GM19025 (cell line): Measurements from ENCODE around the gene RGS12.

Experiments
- ATAC-seq: cut with Tn5 transposase; IDR thresholded peaks from one replicate; pipeline ENCODE4 v1.9.1; 2021; ENCODE audit warnings: mild to moderate bottlenecking, low read depth, moderate library complexity; ENCODE audit not compliant: unreplicated experiment

Gene RGS12

DNA sequence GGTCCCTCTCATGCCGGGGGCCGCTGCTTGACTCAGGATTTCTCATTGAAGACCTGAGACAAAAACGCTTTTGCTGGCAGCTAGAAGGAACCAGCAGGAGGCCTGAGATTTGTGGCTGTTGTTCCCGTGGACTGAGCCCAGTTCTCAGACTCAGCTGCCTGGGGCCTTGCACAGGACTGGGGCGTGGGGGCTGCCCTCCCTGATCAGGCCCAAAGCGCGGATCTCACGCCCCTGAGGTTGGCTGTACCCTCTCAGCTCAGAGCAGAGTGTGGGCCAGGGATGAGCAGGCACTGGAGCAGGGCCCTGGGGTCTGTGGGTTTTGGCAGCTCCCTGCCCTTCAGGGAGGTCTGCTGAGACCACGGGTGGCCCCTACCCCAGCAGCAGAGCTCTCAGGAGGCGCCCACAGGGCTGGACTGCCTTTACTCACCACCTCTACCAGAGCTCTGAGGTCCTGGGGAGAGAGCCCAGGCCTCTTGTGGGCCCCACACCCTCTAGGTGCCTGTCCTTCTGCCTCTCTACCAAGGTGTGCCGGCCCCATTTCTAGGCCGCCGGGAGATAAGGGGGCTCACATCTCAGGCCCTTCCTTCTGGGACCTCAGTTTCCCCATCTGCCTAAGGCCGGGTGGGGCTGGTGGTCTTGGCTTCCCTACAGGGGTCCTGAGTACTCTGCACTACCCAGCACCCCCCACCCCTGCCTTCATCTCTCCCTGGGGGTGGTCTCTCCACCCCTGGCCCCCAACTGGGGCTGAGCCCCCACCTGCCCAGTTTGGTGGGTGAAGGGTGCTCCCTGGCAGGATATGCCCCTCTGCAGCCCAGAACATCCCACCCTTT is 38.3 kb upstream of the RGS12 start:
- no peak for ATAC-seq

DNA sequence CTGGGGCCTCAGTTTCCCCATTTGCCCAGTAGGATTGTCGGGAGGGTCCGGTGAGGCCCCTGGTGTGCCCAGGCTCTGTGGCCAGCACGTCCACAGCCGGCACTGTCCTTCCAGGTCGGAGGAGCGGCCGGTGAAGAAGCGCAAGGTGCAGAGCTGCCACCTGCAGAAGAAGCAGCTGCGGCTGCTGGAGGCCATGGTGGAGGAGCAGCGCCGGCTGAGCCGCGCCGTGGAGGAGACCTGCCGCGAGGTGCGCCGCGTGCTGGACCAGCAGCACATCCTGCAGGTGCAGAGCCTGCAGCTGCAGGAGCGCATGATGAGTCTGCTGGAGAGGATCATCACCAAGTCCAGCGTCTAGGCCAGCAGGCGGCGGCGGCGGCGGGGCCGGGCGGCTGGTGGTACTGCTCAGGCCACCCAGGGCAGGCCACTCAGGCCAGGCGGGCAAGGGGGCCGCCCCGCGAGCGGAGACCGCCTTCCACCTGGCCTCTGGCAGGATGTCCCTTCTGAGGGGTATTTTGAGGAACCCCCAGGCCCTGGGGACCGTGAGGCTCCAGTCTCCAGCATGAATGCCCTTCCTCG is 37.1 kb upstream of the RGS12 start:
- ATAC-seq = no peak

DNA sequence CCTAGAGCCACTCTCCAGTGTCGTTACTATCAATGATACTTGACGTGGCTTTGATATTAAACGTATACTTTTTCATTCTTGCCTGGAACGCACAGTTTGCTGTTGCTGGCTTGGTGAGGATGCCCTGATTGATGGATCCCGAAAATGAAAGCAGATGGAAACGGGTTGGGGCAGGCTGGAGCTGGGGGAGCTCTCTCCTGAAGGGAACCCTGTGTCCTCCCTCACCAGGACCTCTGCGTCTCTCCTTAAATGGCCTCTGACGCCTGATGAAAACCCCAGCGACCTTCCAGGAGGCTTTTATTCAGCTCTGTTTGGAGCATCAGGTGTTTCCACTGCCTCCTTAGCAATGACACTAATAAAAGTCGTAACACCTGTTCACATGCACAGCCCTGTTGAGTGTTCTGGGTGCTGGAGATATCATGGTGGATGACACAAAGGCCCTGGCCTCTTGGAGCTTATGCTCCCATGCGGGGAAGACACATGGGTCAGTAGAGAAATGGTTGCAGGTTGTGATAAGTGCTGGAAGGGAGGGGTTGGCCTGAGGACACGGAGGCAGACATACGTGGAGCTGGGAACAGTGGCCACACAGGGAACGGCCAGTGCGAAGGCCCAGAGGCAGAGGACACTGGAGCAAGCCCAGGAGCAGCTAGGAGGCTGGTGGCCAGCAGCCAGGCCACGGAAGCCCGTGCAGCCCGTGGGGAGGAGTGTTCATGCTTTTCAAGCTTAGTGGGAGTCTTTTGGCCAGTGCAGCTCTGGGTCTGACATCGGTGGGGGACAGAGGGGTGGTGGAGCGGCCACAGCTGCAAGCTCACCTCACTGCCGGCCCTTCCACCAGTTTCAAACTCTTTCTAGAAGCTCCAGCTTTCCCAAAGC is 36.4 kb upstream of the RGS12 start:
- no peak for ATAC-seq

DNA sequence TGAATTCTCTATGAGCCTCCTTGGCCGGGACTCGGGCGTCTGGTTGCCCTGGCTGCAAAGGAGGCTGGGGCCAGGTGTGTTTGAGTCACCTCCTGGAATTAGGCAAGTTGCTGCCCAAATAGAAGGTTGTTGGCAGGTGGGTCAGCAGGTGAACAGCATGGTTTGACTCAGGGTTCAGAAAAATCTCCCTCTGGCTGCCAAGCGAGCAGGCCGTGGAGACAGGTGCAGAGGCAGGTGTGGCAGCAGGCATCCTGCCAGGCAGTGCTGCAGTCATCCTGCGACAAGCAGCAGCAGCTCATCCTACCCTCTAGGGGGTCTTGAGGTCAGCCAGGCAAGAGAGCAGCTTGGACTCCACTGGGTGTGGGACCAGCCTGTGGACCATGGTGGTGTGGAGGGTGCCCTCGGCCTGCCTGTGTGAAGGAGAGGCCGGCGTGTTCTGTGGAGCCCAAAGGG is 35.7 kb upstream of the RGS12 start:
- ATAC-seq = no peak

DNA sequence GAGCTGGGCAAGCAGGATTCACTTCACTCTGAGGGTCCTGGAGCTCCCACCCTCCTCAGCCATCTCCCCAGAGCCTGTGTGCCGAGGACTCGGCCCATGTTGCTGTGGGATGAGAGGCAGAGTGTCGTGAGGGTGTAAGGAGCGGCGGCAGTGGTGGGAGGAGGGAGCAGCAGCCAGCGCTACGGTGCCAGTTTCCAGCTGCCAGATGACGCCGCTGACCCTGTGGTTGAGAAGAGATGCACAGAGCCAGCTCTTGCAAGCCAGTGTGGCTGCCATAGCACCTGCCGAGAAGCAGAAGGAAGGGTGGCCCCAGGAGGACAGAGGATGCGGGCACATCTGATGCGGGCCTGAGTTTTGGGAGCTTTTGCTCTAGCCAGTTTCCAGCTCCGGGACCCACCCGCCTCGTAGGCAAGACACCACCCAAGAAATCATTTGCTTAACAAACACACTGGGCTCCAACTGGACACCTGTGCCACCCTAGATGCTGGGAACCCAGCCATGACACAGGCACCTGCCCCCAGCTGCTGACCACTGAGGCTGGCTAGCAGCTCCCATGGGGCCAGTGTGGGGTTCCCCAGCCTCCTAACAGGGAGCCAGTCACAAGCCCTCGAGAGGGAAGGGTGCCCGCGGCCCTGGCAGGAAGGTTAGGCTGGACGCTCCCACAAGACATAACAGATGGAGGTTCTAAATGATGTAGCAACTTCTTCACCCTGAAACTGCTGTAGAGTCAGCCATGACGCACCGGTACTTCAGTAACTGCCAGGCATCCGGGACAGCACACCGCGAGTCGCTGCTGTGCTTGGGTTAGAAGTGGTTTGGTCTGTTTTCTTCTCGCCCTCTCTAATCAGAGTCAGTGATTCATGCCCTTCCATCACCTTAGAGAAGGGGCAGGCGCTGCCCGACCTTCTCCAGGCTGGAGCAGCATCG is 35.0 kb upstream of the RGS12 start:
- peak; percentile 67 for ATAC-seq

DNA sequence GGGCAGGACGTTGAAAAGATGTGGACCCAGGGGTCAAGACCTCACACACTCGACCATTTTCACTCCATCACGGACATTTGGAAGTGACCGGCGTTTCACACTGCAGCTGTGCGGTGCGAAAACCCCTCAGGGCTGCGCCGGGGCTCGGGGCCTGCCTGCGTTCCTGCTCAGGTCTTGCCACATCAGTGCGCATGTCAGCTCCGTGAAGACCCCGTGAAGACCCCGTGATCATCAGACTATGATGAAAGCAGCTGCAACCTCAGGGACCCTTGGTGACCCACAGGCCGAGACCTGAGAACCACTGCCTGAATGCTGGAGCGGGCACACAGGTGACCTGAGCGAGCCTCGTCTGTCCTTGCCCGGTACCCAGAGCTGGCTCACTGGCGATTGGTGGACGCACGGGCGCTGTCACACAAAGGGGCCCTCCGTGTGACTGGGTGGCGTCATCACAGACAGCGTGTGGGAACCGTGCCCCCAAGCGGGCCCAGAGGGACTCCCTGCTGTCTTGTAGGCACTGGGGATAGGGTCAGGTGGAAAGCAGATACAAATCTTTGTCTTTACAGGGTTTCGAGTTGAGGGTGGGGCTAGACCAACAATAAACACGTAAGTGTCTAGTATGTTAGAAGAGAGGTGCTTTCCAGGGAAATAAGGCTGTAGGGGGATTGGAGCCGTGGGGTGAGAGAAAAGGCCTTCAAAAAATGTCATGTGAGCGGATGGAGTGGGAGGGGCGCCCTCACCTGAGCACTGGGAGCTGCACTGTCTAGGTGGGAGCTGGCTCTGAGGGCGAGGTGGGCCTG is 31.2 kb upstream of the RGS12 start:
- ATAC-seq = no peak

DNA sequence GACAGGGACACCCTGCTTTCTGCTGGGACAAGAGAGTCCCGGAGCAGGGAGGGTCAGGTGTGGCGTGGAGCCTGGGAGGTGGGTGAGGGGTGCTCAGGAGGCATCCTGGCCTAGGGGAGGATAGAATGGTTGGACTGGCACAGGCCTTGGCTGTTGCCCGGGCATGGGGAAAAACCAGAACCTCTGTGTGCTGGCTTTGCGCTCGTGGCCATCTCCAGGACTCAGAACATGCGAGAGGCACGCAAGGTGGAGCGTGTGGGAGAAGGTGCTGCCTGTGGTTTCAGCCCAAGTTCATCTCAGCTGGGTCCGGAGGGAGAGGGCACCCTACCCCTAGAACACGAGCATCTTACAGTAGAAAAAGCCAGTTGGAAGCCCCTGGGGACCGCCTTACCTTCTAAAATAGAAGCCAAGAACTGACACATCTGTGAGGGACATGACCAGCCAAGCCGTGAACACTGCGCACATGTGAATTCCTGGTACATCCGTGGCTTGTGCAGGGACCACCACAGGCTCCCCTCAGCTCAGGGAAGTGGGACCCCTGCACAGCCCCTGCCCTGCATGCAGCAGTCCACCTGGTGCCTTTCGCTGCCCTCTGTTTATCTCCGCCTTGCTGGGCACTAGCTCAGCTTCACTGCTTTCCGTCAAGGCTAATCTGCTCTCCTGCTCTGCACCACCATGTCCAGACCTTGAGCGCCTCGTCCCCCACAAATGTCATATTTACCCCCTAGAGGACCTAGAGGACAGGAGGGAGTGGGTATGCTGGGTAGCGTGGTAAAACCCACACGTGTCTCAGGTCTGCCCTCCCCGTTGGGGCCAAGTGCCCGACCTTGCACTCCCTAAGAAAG is 30.4 kb upstream of the RGS12 start:
- ATAC-seq = no peak

DNA sequence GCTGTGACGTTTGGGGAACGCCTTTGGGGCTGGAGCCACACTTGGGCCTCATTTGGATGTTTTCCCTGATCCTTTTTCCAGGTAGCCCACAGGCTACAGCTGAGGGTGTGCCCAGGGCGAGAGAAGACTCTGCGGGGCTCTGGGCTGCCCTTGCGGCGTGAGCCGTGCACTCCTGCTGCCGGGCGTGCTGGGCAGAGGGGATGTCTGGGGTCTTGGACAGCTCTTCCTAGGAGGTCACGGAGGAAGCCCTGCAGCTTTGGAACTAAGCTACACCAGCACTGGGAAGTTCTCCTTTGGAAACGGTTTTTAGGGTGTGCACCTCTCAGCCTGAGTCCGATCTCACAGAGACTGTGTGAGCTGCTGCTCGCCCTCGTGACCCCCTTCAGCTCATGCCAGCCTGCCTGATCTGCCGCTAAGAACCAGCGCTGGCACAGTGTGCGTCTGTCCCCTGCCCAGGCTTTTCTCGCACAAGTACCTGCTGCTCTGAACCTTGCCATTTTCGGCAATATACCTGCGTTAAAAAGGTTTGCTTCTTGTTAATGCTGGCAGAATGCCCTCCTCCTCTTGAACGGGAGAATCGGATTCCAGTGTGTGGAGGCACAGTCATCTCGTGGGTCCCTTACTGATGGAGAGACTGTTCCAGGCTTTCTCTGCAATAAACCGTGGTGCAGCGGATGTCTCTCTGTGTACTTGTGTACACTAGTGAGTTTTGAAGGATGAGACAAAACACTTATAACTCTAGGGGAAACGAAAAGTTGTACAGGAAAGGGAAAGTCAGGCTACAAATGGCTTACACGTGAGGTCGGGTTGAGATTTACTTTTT is 29.6 kb upstream of the RGS12 start:
- no peak for ATAC-seq

DNA sequence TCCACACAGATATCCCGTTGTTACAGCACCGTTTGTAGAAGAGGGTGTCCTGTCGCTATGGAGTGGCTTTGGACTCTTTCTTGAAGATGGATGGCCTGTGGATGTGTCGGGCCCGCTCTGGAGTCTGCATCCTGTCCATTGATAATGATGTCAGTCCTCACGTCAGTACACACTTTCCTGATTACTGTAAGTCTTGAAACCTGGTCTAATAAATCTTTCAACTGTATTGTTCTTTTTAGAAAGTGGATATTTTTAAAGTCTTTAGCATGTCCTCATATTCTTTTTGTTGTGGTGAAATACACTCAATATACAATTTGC is 29.0 kb upstream of the RGS12 start:
- ATAC-seq = no peak

DNA sequence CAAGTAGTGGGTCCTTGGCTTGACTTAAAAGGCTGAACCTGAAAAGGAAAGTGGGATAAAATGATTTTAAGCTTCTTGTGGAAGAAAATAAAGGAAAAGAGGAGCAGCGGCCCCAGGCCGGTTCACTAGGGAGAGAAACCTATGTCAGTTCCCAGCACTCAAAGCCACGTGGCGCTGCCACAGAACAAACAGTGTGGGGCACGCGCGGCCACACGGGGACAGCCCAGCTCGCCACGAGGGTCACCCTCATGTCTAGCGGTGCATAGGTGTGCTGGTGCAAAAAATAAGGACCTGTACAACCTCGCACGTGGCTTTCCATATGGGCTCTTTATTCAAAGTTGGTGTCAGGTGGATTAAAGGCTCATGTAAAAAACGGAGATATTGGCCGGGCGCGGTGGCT is 26.7 kb upstream of the RGS12 start:
- no peak for ATAC-seq

DNA sequence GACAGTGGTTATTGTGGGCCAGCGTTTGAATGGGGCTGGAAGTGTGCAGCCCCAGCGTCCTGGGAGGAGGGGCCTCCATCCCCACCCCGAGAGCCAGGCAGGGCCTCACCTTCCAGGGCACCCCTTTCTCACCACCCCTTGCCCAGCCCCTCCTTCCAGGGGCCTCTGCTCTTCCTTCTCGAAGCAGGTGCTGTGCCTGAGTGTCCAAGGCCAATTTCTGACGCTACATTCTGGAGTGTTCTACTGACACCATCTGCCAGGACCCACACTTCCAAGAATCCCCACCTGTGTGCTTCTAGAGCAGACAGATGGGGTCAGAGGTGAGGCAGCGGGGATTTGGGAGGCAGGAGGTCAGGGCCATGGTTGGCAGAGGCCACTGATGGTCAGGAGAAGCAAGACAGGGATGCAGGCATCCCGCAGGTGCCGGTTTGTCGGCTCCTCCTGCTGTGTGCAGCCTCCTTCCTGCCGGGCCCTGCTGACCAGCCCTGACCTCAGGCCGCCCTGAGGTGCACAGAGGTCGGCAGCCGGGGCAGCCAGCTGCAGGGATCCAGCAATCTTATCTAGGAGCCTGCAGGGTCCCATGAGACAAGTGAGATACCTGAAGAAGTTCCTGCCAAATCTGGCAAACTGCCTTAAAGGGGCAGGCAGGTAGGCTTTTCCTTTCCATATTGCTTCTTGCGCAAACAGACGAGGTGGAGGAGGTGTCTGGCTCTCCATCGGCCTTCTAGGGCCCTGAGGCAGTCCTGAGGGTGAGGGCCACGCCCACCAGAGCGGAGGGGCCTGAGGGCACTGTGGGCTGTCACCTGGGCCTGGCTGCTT is 25.0 kb upstream of the RGS12 start:
- no peak for ATAC-seq

DNA sequence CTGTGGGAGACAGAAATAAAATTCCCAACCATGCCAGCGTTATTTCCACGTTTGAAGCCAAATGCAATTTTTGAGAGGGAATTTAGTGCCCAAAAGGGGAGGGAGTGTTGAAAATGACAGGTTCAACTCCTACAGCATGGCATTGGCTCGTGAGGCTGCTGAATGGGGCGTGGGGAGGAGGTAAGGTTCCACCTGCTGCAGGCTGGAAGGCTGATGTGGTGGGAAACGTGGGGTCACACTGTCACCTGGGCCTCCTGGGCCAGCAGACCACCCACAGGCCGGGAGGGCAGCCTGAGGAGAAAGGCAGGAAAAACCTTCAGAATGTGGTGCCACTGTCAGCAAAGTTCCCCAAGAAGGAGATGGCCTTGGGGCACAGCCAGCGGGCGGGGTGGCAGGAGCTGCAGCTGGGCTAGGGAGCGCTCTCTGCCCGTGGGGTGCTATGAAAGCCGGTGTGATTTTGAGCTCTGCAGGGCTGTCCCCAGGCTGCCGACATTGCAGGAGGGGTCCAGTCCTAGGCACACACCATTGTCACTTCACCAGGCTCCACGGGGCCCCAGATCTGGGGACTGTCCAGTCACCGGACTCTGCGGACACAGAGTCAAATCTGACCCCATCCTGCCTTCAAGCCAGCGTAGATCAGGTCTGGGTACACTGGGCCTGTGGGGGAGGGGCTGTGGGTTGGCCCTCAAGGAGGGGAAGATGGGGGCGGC is 24.3 kb upstream of the RGS12 start:
- ATAC-seq = no peak

DNA sequence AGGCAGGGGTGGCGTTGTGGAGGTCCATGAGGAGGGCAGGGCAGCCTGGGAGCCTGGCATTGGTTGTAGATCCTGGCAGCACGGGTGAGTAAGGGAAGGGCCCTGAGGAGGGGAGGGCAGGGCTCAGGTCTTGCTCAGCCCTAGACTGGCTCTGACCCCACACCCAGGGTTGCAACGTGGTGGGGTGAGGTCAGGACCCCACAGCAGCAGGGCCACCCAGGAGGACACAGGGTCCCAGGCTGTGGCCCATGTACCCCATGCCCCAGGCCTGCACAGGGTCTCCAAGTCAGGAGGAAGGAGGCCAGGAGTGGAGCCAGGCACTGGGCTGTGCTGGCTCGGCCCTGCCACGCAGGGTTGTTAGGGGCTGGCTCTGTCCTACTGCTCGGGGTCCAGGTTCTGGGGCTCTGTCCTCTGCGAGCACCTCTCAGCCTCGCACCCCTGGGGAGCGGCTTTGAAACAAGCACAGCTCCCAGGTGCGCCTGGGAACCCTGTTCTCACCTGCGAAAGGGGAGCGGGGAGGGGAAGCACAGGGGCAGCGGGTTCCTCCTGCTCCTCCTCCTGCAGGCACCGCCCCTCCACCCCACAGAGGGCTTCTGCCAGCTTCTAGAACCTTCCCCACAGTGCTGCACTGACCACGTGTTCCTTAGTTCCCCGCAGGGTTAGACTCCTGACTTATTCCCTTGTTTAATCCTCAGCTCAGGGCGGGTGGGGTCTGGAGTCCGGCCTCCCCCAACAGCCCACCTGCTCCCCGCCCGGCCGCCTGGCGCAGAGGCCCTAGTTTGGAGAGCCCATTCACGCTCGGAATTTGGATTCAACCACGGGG is 23.5 kb upstream of the RGS12 start:
- ATAC-seq = no peak

DNA sequence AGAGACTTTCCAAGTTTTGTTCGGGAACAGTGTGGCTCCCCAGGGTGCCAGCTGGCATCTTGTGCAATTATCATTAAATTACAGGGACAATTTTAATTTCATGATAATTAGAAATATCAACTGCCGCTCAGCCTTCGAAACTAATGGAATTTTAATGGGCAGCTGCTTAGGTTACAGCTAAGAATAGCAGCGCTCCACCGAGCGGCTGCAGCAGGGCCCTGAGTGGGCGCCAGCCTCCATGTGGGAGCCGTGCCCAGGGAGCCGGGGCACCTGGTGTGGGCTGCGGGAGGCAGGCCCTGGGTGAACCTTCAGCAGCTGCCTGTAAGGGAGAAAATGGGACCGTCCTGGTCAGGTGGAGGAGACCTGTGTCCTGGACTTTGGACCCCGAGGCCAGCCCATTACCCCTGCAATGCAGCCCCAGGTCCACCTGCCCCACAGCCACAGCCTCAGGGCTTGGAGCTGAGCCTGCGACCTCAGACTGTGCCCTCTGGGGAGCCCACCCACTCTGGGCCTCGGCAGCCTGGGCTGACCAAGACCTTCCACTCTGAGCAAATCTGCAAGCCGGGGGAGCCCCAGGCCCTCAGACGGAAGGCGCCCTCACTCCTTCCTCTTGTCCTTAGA is 22.7 kb upstream of the RGS12 start:
- ATAC-seq = no peak

DNA sequence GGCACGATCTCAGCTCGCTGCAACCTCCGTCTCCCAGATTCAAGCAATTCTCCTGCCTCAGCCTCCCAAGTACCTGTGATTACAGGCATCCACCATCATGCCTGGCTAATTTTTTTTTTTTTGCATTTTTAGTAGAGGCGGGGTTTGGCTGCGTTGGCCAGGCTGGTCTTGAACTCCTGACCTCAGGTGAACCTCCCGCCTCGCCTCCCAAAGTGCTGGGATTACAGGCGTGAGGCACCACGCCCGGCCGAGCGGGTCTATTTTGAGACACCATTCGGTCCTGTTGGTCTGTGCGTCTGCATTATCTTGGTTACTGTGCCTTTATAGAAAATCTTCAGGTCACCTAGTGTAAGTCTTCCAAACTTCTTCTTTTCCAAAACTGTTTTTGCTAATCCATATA is 21.7 kb upstream of the RGS12 start:
- no peak for ATAC-seq
